Activated CD4-positive, alpha-beta T cell treated with anti-CD3 and anti-CD28 coated beads, Interleukin-2, amount 50 U/mL, for 16 hours (primary cell): Measurements from ENCODE around the gene ATP10A.
A peak's percentile ranks its signal among the peaks of the same experiment; 100 is the strongest.
"Not testable (repeated sequence)": the region's sequence is repeated elsewhere in the genome, so short reads cannot be mapped to it uniquely, and the experiment has no call there.

ENCODE experiments used
- DNase-seq: peaks from one replicate; pipeline ENCODE4 v3.0.0-alpha.2; 2020

The ATP10A gene

DNA sequence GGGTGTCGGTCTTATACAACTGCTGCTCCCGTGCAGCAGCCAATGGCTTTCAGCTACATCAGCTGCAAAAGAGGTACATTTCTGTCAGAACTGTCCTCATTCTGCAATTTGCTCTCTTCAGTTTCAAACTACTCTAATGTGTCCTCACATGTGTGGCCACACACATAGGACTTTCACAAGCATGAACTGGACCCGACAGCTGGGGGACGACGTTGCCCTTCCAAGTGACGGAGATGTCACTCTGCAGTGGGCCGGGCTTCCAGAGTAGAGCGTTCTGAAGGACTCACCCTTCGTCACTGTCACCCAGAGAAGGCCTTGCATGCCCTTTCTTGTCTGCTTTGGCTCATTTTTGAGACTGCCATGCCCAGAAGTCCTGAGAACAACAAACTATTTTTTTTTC lies 189.8 kb downstream of the ATP10A start:
- no peak for DNase-seq

DNA sequence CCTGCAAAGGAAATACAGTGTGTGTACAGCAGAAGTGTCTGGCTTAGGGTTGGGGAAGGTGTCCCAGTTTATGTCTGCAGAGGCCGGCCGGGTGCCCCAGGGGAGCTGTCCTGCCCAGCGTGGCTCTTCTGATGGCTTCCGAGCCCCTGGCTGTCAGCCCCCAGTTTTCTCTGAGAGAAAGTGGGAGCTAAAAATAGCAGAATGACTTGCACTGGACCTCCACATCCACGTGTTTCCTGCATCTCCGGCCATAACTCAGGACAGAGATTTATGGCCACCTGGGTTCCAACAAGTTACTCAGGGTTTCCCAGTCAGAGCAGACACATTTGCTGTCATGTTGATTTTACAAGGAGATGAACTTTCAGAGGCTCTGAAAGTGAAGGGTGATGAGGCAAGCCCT lies 192.0 kb downstream of the ATP10A start:
- DNase-seq: no peak

DNA sequence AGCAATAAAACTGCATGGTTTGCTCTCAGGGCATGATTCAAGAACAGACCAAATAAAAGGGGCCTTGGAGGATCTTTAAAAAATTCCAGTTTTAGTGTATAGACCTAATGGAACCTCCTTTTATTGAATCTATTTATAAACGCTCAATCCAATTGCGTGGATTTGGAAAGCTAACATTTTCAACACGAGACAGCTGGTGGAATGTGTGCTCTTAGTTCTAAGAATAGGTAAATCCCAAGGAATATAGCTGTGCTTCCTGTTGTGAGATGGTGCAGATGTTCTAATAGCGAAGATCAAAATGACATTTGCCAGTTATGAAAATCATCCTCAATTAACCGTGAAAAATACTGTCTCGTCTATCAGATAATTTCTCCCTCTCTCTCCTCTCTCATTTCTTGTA lies 192.5 kb downstream of the ATP10A start:
- no peak for DNase-seq

DNA sequence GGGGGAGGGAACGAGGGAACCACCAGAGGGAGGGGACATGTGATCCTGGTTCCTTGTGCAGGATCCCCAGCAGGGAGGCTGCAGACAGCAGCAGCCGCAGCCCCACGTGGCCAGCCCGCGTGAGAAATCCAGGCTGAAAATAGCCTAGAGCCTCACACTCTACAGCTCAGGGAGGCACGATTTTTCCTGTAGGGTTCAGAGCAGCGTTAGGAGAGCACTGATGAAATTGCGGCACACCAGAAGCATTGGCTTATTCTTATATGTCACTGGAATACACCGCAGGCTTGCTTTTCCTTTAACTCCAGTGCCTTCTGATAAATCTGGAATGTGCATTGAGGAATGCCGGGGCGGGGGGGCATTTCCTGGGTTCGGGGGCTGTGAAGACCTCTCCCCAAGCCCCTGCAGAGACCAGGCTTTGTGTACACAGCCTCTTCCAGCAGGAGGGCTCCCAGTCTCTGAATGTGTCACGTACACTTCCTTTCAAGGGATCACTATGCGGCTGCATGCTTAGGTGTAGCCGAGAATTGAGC lies 193.0 kb downstream of the ATP10A start:
- no peak for DNase-seq

DNA sequence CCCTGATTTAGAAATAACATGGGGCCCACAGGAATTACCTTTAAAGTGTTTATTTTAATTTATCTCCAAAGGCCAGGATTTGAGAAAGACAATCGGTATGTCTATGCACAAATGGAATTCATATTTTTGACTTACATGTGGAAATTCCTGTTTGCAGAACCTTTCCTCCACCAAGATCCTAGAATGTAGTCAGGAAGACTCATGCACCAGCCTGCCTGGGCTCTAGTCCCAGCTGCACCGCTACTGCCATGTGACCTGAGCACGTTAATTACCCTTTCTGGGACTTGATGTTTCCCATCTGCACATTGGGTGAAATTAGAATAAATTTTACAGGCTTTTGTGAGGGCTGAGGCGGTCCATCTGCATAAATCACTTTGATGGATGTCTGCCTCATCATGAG lies 194.2 kb downstream of the ATP10A start:
- DNase-seq: no peak

DNA sequence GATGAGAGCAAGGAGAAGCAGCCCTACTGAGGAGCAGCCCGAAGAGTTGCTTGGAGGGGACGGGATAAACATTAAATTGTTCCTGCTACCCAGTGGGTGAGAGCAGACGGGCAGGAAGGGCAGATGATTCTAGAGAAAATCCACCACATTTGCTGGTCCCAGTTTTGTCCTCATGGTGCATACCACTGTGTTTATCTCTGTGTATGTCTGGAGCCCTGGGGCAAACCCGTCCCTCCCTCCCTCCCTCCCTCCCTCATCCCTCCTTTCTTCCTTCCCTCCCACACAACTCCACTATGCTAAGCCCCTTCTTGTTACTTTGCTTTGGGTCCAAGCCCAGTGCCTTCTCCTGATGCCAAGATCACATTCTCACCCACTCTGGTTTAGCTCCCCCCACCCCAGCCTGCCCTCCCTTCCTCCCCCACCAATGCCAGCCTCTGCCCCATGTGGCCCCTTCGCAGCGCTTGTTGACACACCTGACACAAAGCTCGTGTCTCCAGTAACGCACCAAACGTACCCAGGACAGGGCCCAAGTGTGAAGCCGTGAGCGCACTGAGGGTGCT lies 194.8 kb downstream of the ATP10A start:
- no peak for DNase-seq

DNA sequence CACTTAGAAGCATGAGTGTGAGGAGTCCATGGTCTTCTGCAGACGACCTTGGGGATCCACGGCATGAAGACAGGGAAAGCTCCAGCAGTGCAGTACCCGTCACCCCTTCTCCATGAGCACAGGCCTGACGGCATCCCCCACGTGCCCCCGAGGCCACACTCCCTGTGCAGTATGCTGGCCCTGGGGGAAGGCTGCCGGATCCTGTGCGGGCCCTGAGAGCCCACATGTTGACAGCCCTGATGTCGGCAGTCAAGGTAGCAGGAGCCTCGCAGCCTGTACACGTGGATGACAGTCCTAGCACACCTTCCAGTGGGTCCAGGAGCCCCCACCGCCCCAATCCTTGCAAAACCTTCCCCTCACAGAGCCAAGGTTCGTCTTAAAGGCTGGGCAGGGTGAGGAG lies 195.3 kb downstream of the ATP10A start:
- no peak for DNase-seq

DNA sequence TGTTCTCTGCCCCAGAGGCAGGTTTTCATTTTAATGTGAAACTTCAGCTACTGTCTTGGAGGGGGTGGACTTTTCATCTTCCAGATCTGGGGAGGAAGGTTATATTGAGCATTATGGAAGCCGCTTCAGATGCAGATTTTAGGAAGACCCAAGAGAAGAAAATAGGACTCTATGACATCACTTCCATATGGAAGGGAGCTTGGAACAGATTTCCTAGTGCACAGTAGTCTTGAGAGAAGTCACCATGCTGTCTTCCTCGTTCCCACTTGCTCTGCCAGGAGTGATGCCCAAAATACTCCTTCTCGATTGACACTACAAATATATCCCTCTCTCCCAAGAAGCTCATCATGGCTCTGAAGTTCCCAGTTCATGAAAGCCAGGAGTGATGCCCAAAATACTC lies 197.2 kb downstream of the ATP10A start:
- DNase-seq: no peak

DNA sequence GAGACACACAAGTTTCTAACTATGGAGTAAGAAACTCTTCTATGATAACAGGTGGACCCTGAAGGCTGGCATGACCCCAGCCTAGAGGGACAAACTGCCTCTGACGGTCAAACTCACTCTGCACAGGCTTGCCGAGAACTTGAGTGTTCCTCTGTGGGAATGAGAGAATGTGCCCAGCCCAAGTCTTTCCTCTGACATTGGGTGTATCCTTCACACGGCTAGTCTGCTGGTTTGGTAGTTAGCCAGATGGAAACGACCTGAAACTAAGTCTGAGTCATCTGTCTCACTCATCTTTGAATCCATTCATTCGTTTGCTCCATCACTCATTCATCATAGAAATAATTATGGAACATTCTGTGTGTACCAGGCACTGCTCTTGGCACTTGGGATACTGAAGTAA lies 198.4 kb downstream of the ATP10A start:
- no peak for DNase-seq

DNA sequence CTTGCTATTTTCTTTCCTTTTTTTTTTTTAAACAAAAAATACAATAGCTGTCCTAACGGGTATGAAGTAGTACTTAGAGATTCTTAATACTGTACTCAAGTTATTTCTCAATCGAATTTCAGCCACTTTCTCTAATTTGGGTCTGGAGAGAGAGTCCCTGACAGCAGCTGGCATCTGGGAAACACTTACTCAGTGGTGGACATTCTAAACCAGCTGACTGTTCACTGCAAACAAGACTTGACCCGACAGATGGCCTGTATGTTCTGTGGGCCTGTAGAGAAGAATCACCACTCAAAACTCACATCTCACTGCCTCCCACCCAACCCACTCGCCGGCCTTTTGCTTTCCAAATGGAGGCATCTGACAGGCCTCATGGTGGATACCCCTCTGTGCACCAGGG lies 199.6 kb downstream of the ATP10A start:
- DNase-seq: no peak

DNA sequence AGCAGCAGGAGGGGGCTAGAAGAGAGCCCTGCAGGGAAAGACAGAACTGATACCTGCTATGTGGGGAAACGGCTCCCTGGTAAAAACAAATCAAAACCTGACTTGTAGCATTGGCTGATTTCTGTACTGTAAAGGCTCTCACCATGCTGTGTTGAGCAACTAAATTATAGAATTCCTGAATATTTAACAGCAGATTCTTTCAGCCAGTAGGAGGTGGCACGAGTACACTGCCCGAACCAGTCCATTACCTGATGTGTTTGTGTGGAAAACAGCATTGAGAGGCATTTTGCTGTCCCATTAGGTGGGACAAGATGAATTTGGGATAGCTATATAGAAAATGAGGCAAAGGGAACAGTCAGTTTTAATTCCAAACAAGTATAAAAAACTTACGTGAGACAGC lies 201.2 kb downstream of the ATP10A start:
- no peak for DNase-seq

DNA sequence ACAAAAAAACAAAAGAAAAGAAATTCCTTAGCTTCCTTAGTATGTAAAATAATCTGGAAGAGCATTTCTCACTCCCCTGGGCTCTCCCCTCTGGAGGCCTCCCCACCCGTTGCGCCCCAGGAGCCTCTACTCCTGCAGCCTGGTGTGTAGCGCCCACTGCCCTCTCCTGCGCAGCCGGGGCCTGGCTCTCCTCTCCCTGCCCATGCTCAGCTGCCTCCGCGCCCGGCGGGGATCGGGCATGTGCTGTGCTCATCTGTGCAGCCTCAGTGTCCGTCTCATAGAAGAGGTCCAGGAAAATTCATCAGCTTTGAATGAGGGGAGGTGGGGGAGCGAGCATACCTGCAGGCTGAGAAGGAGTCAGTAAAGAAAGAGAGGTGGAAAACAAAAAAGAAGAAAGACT lies 203.9 kb downstream of the ATP10A start:
- no peak for DNase-seq

DNA sequence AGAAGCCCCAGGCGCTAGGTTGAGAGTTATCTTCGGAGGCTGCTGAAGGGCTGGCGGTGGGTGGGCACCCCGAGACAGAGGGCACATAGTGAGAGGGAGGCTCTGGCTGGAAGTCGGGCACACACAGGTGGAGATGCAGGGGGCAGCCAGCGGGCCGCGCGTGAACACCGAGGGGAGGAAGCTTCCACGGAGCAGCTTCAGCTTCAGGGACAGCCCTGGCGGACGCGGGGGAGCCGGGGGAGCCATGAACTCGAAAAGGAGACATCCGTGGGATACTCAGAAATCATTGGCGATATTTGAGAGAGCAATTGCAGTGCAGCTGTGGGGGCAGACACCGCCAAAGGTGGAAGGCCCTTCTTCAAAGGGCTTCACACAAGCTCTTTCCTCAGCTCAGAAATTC lies 204.6 kb downstream of the ATP10A start:
- DNase-seq: no peak

DNA sequence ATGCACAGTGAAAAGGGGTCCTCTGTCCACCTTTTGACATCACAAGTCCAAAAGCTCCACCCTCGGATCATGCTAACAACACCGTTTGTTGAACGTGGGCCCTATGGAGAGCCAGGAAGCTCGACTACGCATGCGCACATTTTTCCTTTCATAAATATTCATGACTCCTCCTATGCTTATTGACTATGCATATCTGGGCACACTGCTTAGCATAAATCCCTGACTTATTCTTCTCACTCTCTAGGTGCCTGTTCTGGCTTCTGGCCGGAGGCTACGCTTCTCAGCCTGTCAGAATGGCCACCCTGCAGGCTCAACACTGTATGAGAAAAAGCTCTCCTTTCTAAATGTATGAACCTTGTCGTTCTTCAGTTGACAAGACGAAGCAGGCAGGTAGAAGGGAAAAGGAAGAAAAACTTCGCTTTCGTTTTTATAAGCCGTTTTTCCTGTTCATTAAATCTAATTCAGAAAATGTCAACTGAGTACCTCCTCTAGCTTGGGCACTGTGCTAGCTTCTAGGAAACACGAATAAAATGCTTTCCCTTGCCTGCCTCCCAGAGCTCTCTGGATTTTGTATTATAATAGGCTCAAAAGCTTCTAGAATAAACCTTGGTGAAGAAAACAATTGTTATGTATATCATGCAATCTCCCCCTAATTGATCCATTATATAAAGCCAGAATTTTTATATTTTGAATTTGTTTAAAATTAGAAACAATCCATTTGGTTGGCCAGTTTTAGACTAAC lies 207.7 kb downstream of the ATP10A start:
- no peak for DNase-seq

DNA sequence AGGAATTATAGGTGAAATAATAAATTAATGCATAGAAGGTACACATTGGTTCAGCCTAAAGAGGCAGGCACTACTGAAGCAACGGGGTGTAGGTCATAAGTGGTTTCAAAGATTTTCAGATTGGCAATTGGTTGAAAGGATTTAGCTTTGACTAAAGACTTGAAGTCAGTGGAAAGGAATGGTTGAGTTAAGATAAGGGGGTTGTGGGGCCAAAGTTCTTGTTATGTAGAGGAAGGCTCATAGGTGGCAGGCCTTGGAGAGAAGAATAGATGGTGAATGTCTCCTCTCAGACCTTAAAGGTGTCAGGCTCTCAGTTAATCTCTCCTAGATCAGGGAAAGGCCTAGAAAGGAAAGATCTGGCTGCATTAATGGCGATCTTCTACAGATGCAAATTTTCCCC lies 209.8 kb downstream of the ATP10A start:
- DNase-seq: no peak

DNA sequence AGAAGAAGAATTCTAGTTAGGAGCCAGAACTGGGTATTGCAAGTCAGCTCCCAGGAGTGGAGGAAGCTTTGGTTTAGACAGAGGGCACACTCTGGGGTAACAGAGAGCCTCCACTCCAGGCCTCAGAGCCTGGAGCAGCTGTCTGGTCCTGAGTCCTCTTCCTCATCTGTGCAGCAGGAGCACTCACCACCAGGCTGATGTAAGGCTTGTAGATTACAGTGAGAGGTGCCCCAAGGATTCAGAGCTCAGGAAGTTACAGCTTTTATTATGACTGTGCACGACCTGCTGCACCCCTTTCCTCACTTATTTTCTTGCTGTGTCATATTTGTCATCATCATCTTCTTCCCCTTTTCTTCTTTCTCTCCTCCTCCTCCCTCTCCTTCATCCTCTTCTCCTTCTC lies 210.4 kb downstream of the ATP10A start:
- peak; percentile 59 for DNase-seq

DNA sequence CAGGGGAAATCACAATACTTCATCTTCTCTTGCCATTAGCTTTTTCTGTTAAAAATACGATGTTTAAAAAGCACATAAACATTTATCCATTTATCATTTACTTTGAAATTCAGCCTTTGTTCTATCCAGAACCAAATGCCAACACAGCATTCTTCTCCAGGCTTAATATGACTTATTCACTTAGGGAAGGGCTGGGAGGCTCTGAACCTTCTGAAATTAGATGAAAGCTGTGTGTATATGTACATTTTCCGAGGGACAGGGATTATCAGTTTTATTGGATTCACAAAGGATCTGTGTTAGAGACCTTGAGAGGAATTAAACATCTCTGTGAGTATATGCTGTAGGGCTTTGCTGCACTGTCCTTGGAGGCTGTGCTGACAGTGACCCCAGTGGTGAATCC lies 213.7 kb downstream of the ATP10A start:
- no peak for DNase-seq

DNA sequence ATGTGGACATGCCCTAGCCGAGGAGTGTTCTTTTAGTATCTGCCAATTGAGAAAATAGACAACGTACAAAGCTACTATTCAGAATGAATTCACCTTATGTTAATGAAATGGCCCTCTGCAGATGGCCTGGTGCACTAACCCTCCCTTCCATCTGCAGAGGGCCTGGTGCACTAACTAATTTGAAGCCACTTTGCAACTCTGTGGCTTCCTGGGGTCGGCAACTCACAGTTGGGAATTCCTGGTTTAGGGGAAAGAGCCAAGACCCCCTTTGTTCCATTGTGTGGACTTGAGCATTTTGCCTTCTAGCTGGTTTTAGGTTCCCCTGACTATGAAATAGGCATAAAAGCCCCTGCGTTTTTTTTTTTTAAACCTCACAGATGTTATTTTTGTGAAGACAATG lies 220.0 kb downstream of the ATP10A start:
- no peak for DNase-seq

DNA sequence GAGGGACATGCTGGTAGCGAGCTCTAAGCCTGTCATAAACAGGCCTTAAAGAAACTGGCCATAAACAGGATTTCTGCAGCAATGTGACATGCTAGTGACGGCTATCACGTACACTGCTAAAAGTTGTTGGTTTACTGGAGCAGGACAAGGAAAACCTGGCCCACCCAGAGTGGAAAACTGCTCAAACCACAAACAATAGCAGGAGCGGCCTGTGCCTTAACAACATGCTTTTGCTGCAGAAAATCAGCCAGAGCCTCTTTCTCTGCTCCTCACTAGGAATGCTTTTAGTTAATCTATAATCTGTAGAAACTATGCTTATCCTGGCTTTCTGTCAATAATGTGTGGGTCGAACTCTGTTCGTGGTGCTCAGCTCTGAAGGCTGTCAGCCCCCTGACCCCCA lies 221.4 kb downstream of the ATP10A start:
- DNase-seq: no peak

DNA sequence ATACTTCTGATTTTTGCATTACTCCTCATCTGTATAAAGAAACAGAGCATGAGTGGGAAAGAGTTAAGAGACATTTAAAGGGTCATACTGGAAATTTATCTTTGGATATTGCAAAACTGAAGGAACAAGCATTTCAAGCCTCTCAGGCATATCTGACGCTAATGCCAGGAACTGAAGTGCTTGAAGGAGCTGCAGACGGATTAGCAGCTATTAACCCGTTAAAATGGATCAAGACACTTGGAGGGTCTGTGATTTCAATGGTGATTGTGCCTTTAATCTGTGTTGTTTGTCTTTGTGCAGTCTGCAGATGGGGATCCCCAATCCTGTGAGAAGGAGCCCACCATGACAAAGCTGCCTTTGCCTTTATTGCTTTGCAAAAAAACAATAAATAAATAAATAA lies 221.8 kb downstream of the ATP10A start:
- DNase-seq: no peak

DNA sequence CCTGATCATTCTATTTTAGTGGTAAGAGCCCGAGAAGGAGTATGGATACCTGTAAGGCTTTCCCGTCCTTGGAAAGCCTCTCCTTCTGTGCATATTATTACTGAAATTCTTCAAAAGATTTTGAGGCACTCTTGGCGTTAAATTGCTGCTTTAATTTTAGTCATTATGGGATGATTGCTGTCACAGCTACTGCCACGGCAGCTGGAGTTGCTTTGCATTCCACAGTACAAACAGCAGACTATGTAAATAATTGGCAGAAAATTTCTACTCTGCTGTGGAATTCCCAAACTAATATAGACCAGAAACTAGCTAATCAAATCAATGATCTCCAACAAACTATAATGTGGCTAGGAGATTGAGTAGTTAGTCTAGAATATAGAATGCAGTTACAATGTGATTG lies 222.2 kb downstream of the ATP10A start:
- not testable (repeated sequence) for DNase-seq

DNA sequence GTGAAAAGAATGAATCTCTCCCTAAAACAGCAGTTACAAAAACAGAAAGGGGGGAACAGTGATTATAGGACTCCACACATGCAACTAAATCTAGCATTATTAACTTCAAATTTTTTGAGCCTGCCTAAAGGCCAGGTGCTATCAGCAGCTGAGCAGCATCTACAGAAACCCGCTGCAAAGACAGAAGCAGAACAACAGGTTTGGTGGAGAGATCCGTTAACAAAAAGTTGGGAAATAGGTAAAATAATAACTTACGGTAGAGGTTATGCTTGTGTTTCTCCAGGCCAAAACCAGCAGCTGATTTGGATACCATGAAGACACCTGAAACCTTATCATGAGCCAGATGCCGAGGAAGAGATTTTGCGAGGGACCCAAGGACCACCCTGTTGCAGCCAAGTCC lies 222.7 kb downstream of the ATP10A start:
- no peak for DNase-seq

DNA sequence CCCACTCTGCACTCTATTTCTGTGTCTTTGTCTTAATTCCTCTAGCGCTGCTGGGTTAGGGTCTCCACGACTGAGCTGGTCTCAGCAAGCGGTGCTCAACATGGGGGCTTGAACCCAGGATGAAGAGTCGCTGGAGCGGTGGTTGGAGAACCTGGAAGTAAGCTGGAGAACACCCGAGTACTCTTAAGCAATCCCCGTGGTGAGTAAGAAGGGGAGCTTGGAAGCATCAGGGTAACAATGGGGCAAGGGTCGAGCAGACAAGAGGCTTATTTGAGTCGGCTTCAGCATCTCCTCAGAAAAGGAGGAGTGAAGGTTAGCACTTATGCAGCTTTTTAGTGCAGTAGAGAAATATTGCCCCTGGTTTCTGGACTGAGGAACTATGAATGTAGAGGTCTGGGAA lies 226.6 kb downstream of the ATP10A start:
- DNase-seq: not testable (repeated sequence)

DNA sequence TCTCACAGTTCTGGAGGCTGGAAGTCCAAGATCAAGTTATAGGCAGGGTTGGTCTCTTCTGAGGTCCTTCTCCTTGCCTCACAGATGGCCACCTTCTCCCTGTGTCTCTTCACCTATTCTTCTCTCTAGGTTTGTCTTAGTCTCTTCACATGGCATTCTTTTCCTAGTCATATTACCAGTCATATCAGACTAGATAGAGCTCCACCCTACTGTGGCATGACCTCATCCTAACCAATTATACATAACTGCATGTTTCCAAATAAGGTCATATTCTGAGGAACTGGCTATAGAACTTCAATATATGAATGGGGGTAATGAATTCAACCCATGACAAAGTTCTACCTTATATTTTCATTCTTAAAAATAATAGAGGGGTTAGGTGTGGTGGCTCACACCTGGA lies 227.9 kb downstream of the ATP10A start:
- no peak for DNase-seq

DNA sequence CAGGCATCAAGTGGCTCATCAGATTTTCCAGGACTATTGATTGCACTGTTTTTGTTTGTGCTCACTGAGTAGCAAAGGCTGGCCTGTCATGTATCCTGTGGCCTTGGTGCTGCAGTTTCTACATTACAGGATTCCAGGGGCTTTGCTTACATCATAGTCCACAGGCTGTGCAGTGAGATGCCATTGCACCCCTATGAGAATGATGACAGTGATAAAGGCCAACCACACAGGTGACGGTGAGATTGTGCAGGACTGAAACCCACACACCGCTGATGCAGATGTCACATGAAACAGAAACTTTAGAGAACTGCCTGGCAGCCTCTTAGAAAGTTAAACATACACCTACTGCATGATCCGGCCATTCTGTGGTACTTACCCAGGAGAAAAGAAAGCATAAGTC lies 229.3 kb downstream of the ATP10A start:
- DNase-seq: no peak
